Hepatocyte (in vitro differentiated cells): ENCODE results near the gene ABHD8. TPM values are rescaled to one million over a fixed set of nuclear protein-coding genes. Genes with fewer than 3 reads are reported as not detected.

Experiments
- DNase-seq: peaks from one replicate; pipeline ENCODE4 v3.0.0-alpha.2; 2016; ENCODE audit warnings: low spot score
- H2AFZ ChIP-seq: fragments of 200-600 bp; sonication (generic); 2 replicates; pipeline ENCODE4 v1.6.0; 2016; ENCODE audit warnings: antibody characterized with exemption, mild to moderate bottlenecking
- H3K27ac ChIP-seq: fragments of 200-600 bp; sonication (generic); 2 replicates; pipeline ENCODE4 v1.5.1; 2016; ENCODE audit warnings: mild to moderate bottlenecking
- H3K27me3 ChIP-seq: fragments of 200-600 bp; sonication (generic); 2 replicates; pipeline ENCODE4 v1.6.1; 2016
- H3K36me3 ChIP-seq: fragments of 200-600 bp; sonication (generic); replicated peaks from 2 replicates; pipeline ENCODE4 v1.5.1; 2016; ENCODE audit warnings: low read depth; ENCODE audit not compliant: insufficient read depth
- H3K4me1 ChIP-seq: fragments of 200-600 bp; sonication (generic); 2 replicates; pipeline ENCODE4 v1.5.1; 2016; ENCODE audit warnings: mild to moderate bottlenecking, moderate library complexity; ENCODE audit not compliant: insufficient read depth
- H3K4me2 ChIP-seq: fragments of 200-600 bp; sonication (generic); 2 replicates; pipeline ENCODE4 v1.6.0; 2016
- H3K4me3 ChIP-seq: fragments of 200-600 bp; sonication (generic); 2 replicates; pipeline ENCODE4 v1.5.1; 2016; ENCODE audit warnings: mild to moderate bottlenecking
- H3K79me2 ChIP-seq: fragments of 200-600 bp; sonication (generic); 2 replicates; pipeline ENCODE4 v1.6.0; 2017; ENCODE audit warnings: mild to moderate bottlenecking
- H3K9me2 ChIP-seq: fragments of 200-600 bp; sonication (generic); replicated peaks from 2 replicates; pipeline ENCODE4 v1.6.0; 2017; ENCODE audit warnings: mild to moderate bottlenecking; ENCODE audit not compliant: insufficient read depth
- H3K9me3 ChIP-seq: fragments of 200-600 bp; sonication (generic); 2 replicates; pipeline ENCODE4 v1.5.1; 2016; ENCODE audit warnings: low read depth, mild to moderate bottlenecking
- H4K20me1 ChIP-seq: fragments of 200-600 bp; sonication (generic); 2 replicates; pipeline ENCODE4 v1.6.0; 2016; ENCODE audit warnings: mild to moderate bottlenecking; ENCODE audit not compliant: insufficient read depth, poor library complexity, severe bottlenecking
- CTCF ChIP-seq: fragments of 200-600 bp; sonication (generic); IDR thresholded peaks from 2 replicates; pipeline ENCODE4 v1.5.1; 2016; ENCODE audit warnings: antibody characterized with exemption, mild to moderate bottlenecking; ENCODE audit not compliant: poor library complexity
- EZH2 ChIP-seq: fragments of 200-600 bp; sonication (generic); IDR thresholded peaks from 2 replicates; pipeline ENCODE4 v1.6.1; 2016; ENCODE audit warnings: antibody characterized with exemption, mild to moderate bottlenecking, borderline replicate concordance
- EZH2phosphoT487 ChIP-seq: fragments of 200-600 bp; sonication (generic); IDR thresholded peaks from one replicate; pipeline ENCODE4 v1.6.1; 2018; ENCODE audit warnings: antibody characterized with exemption, mild to moderate bottlenecking, low read depth, moderate library complexity; ENCODE audit not compliant: unreplicated experiment, severe bottlenecking
- WGBS: methylation state at CpG from one replicate; pipeline ENCODE4 v1.1.6; 2016; ENCODE audit warnings: low lambda C conversion rate; ENCODE audit errors: missing lambda C conversion rate; 5-methylcytosine and 5-hydroxymethylcytosine counted together
- polyA plus RNA-seq: library from polyadenylated mRNA; unstranded; fragments of >200 nt; fragmentation: Nextera tagmentation; extraction: Ambion mirVana; gene quantifications from 2 replicates; pipeline ENCODE4 v1.2.1, GENCODE V29; 2016
- total RNA-seq: library from RNA; depleted of rRNA; stranded (reverse); fragments of >200 nt; gene quantifications from 2 replicates; pipeline ENCODE4 v1.2.3, GENCODE V29; 2014

ABHD8 gene
- total and polyA plus RNA-seq, 2 experiments from 2014 or later: 12.9 to 17.6 TPM

DNA sequence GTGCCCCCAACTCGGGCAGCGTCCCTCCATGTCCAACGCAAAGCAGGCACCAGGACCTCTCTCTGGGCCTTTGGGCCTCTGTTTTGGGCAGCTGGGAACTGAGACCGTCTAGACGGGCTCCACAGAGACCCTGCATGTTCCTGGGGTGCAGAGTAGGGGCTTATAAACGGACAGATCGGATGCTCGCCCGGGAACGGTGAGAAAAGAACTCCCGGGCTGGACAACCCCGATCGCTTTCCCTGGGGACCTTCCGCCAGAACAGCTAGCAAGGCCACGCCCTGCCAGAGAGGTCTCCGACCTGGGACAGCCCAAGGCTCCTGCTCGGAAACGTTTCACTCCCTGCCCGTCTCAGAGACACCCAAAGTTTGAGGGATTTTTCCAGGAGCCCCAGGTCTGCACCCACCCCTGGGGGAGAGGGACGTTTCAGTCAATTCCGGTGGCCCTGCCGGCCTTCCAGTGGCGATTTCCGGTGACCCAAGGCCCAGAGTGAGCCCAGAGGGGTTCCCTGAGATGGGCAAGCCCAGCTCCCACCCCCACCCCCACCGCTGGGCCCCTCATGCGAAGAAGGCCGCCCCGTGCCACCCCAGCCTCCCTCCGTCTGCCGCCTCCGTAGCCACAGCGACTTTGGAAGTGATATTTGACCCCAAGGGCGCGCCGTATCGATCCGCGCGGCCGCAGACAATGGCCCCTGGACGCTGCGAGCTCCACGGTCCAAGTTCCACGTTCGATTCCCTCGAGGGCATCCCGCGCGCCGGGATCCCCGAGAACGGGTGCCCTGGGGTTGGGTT lies 59.2 kb downstream of the ABHD8 start:
- Histone ChIP-seq H3K9me2 (no peaks in the 10 kb centered on the region), H2AFZ (peak overlapping the region; percentile 51), H3K36me3 (no peaks in the 10 kb centered on the region), H3K27ac (peak overlapping the region; percentile 86), H3K4me3 (peak overlapping the region; percentile 95), H3K9me3 (no peaks in the 10 kb centered on the region), H3K4me2 (peak overlapping the region; percentile 98), H4K20me1 (peaks cover 31% of the 10 kb centered on the region), H3K4me1 (peaks cover 68% of the 10 kb centered on the region), H3K79me2 (peaks cover 57% of the 10 kb centered on the region), H3K27me3 (no peaks in the 10 kb centered on the region)
- TF ChIP-seq EZH2: no peak
- no peak for TF ChIP-seq CTCF
- no peak for TF ChIP-seq EZH2phosphoT487
- 2% methylated on average over 43 of the region's 52 CpGs for WGBS
- DNase-seq: peak; percentile 73

- H3K4me2 ChIP-seq: peak overlapping the region; percentile 98
- peak overlapping the region; percentile 95 for H3K4me3 ChIP-seq
- peak overlapping the region; percentile 86 for H3K27ac ChIP-seq
- no peaks in the 10 kb centered on the region for H3K27me3 ChIP-seq
- no peak for DNase-seq
- H3K9me2 ChIP-seq: no peaks in the 10 kb centered on the region
- peaks cover 64% of the 10 kb centered on the region for H3K79me2 ChIP-seq
- H3K9me3 ChIP-seq: no peaks in the 10 kb centered on the region
- no peak overlapping the region for H2AFZ ChIP-seq
- peaks cover 61% of the 10 kb centered on the region for H3K4me1 ChIP-seq
- 33% methylated on average over 4 of the region's 8 CpGs for WGBS
- no peaks in the 10 kb centered on the region for H3K36me3 ChIP-seq
- TF ChIP-seq EZH2phosphoT487 (no peak), CTCF (no peak)
- H4K20me1 ChIP-seq: peaks cover 31% of the 10 kb centered on the region
Measured at GRCh38 chr19:17243211-17243829, 59.9 kb downstream of the ABHD8 start.

DNA sequence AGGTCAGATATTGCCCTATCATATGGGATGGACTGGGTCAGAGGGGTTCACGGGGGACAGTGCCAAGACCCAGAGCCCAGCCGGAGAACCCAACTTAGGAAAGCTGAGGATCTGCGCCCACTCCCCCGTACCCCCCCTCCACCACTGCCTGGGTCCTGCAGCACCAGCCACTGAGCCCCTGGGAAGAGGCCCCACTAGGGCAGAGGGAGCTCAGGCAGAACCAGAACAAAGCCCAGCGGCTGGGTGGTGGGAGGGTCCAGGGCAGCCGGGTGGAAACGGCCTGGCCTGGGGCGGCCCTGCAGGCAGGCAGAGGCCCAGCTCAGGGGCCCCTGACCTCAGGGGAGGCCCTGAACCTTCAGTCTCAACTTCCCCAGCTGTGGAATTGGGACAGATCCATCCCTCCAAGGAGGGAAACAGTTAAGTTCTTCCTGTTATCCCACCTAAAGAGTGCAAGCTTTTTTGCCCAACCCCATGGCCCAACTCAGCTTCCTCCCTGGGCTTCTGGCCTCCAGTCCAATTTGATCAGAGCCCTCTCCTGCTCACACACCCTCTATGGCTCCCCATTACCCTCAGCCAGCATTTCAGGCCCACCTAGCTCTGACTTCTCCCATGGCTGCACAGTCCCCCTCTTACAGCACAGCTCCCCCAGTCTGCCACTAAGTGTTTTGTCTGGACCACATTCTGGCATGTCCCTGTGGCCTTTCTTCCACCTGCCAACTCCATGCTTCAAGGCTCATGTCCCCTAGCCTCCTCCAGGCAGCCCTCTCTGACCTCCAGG lies 60.6 kb downstream of the ABHD8 start:
- H3K27me3 ChIP-seq: no peaks in the 10 kb centered on the region
- H3K4me1 ChIP-seq: peaks cover 54% of the 10 kb centered on the region
- no peak for TF ChIP-seq EZH2phosphoT487
- no peak for TF ChIP-seq EZH2
- TF ChIP-seq CTCF: no peak
- peak overlapping the region; percentile 98 for H3K4me2 ChIP-seq
- peak overlapping the region; percentile 86 for H3K27ac ChIP-seq
- no peak overlapping the region for H2AFZ ChIP-seq
- no peaks in the 10 kb centered on the region for H3K9me3 ChIP-seq
- no peaks in the 10 kb centered on the region for H3K36me3 ChIP-seq
- no peak for DNase-seq
- peaks cover 71% of the 10 kb centered on the region for H3K79me2 ChIP-seq
- H3K9me2 ChIP-seq: no peaks in the 10 kb centered on the region
- WGBS: 53% methylated on average over 8 of the region's 8 CpGs
- peaks cover 31% of the 10 kb centered on the region for H4K20me1 ChIP-seq
- peak overlapping the region; percentile 95 for H3K4me3 ChIP-seq

Other genes starting within 250 kb of the ABHD8 start
- 2.8 and 6.3 TPM in 2 replicates for gene HAUS8, start 228.0 kb downstream of the ABHD8 start, total RNA-seq
- gene HAUS8, start 228.0 kb downstream of the ABHD8 start, polyA plus RNA-seq: 5.5 and 8.5 TPM in 2 replicates
- 29.1 and 32.4 TPM in 2 replicates for gene MYO9B, start 227.6 kb downstream of the ABHD8 start, total RNA-seq
- gene MYO9B, start 227.6 kb downstream of the ABHD8 start, polyA plus RNA-seq: 29.3 and 29.9 TPM in 2 replicates
- gene USE1, start 88.1 kb downstream of the ABHD8 start, total RNA-seq: 22.4 and 26.9 TPM in 2 replicates
- 42.6 and 46.7 TPM in 2 replicates for gene USE1, start 88.1 kb downstream of the ABHD8 start, polyA plus RNA-seq
- 9.5 and 15.3 TPM in 2 replicates for gene OCEL1, start 77.2 kb downstream of the ABHD8 start, total RNA-seq
- gene OCEL1, start 77.2 kb downstream of the ABHD8 start, polyA plus RNA-seq: 44.7 and 47.7 TPM in 2 replicates
- gene NR2F6, start 57.5 kb downstream of the ABHD8 start, total RNA-seq: 116 and 133 TPM in 2 replicates
- 157 and 169 TPM in 2 replicates for gene NR2F6, start 57.5 kb downstream of the ABHD8 start, polyA plus RNA-seq
- 3.0 TPM in 1 of 2 replicates, not detected in the other for gene USHBP1, start 38.7 kb downstream of the ABHD8 start, total RNA-seq
- 0.98 and 1.2 TPM in 2 replicates for gene USHBP1, start 38.7 kb downstream of the ABHD8 start, polyA plus RNA-seq
- 63.8 and 71.4 TPM in 2 replicates for gene BABAM1, start 36.0 kb downstream of the ABHD8 start, total RNA-seq
- gene BABAM1, start 36.0 kb downstream of the ABHD8 start, polyA plus RNA-seq: 94.1 and 97.9 TPM in 2 replicates
- 0.28 and 0.90 TPM in 2 replicates for gene ANKLE1, start 21.5 kb downstream of the ABHD8 start, total RNA-seq
- 0.29 and 0.58 TPM in 2 replicates for gene ANKLE1, start 21.5 kb downstream of the ABHD8 start, polyA plus RNA-seq
- gene MRPL34, start 2.4 kb upstream of the ABHD8 start, total RNA-seq: 47.7 and 61.1 TPM in 2 replicates
- gene MRPL34, start 2.4 kb upstream of the ABHD8 start, polyA plus RNA-seq: 113 and 131 TPM in 2 replicates
- 29.4 and 43.1 TPM in 2 replicates for gene DDA1, start 6.1 kb upstream of the ABHD8 start, total RNA-seq
- gene DDA1, start 6.1 kb upstream of the ABHD8 start, polyA plus RNA-seq: 59.4 and 60.0 TPM in 2 replicates
- 4.6 and 7.3 TPM in 2 replicates for gene ANO8, start 31.4 kb upstream of the ABHD8 start, total RNA-seq
- gene ANO8, start 31.4 kb upstream of the ABHD8 start, polyA plus RNA-seq: 1.1 and 1.9 TPM in 2 replicates
- gene GTPBP3, start 34.1 kb upstream of the ABHD8 start, total RNA-seq: 18.1 and 20.9 TPM in 2 replicates
- 13.2 and 18.1 TPM in 2 replicates for gene GTPBP3, start 34.1 kb upstream of the ABHD8 start, polyA plus RNA-seq
- gene PLVAP, start 73.9 kb upstream of the ABHD8 start, total RNA-seq: 1.4 and 1.8 TPM in 2 replicates
- 2.5 and 5.3 TPM in 2 replicates for gene PLVAP, start 73.9 kb upstream of the ABHD8 start, polyA plus RNA-seq
- gene CCDC194, start 90.8 kb upstream of the ABHD8 start, total RNA-seq: not detected in 2 replicates
- 0.80 TPM in 1 of 2 replicates, not detected in the other for gene CCDC194, start 90.8 kb upstream of the ABHD8 start, polyA plus RNA-seq
- gene BST2, start 102.2 kb upstream of the ABHD8 start, total RNA-seq: 43.2 and 50.1 TPM in 2 replicates
- 129 and 195 TPM in 2 replicates for gene BST2, start 102.2 kb upstream of the ABHD8 start, polyA plus RNA-seq
- 36.1 and 46.4 TPM in 2 replicates for gene MVB12A, start 116.6 kb upstream of the ABHD8 start, total RNA-seq
- gene MVB12A, start 116.6 kb upstream of the ABHD8 start, polyA plus RNA-seq: 65.2 and 77.1 TPM in 2 replicates
- gene TMEM221, start 145.2 kb upstream of the ABHD8 start, total RNA-seq: 1.0 and 1.2 TPM in 2 replicates
- gene TMEM221, start 145.2 kb upstream of the ABHD8 start, polyA plus RNA-seq: 2.0 and 2.5 TPM in 2 replicates
- gene NXNL1, start 157.5 kb upstream of the ABHD8 start, total RNA-seq: not detected in 2 replicates
- 0.17 TPM in 1 of 2 replicates, not detected in the other for gene NXNL1, start 157.5 kb upstream of the ABHD8 start, polyA plus RNA-seq
- 6.2 and 8.7 TPM in 2 replicates for gene SLC27A1, start 167.1 kb upstream of the ABHD8 start, total RNA-seq
- 8.6 and 10.9 TPM in 2 replicates for gene SLC27A1, start 167.1 kb upstream of the ABHD8 start, polyA plus RNA-seq
- 89.9 and 94.4 TPM in 2 replicates for gene PGLS, start 208.2 kb upstream of the ABHD8 start, total RNA-seq
- 98.7 and 122 TPM in 2 replicates for gene PGLS, start 208.2 kb upstream of the ABHD8 start, polyA plus RNA-seq